ENCODE measurements around the gene MGMT. TPM values are rescaled to one million over a fixed set of nuclear protein-coding genes. Genes with fewer than 3 reads are reported as not detected.

MGMT gene
- total RNA-seq, 1 donor from 2014 or later, result 51.4 TPM

GRCh38 chr10:129761197-129761972 is 294.3 kb downstream of the MGMT start:
- H3K4me3 ChIP-seq (ENCODE audit: low read depth, low read length), result no peak overlapping the region
- no peak for DNase-seq (ENCODE audit: low read depth)
- TF ChIP-seq, protein P1, sequence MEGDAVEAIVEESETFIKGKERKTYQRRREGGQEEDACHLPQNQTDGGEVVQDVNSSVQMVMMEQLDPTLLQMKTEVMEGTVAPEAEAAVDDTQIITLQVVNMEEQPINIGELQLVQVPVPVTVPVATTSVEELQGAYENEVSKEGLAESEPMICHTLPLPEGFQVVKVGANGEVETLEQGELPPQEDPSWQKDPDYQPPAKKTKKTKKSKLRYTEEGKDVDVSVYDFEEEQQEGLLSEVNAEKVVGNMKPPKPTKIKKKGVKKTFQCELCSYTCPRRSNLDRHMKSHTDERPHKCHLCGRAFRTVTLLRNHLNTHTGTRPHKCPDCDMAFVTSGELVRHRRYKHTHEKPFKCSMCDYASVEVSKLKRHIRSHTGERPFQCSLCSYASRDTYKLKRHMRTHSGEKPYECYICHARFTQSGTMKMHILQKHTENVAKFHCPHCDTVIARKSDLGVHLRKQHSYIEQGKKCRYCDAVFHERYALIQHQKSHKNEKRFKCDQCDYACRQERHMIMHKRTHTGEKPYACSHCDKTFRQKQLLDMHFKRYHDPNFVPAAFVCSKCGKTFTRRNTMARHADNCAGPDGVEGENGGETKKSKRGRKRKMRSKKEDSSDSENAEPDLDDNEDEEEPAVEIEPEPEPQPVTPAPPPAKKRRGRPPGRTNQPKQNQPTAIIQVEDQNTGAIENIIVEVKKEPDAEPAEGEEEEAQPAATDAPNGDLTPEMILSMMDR (conservative IDR thresholded peaks at IDR 0.05; ENCODE audit: low read depth, low read length), result no peak

GRCh38 chr10:129761981-129762956 is 295.2 kb downstream of the MGMT start:
- H3K4me3 ChIP-seq (ENCODE audit: low read depth, low read length), result no peak overlapping the region
- TF ChIP-seq, protein P1 (conservative IDR thresholded peaks at IDR 0.05; ENCODE audit: low read depth, low read length), result no peak
- DNase-seq (ENCODE audit: low read depth), result no peak

GRCh38 chr10:129764011-129764900 is 297.2 kb downstream of the MGMT start:
- H3K4me3 ChIP-seq (ENCODE audit: low read depth, low read length), result no peak overlapping the region
- TF ChIP-seq, protein P1 (conservative IDR thresholded peaks at IDR 0.05; ENCODE audit: low read depth, low read length), result no peak
- no peak for DNase-seq (ENCODE audit: low read depth)

DNA sequence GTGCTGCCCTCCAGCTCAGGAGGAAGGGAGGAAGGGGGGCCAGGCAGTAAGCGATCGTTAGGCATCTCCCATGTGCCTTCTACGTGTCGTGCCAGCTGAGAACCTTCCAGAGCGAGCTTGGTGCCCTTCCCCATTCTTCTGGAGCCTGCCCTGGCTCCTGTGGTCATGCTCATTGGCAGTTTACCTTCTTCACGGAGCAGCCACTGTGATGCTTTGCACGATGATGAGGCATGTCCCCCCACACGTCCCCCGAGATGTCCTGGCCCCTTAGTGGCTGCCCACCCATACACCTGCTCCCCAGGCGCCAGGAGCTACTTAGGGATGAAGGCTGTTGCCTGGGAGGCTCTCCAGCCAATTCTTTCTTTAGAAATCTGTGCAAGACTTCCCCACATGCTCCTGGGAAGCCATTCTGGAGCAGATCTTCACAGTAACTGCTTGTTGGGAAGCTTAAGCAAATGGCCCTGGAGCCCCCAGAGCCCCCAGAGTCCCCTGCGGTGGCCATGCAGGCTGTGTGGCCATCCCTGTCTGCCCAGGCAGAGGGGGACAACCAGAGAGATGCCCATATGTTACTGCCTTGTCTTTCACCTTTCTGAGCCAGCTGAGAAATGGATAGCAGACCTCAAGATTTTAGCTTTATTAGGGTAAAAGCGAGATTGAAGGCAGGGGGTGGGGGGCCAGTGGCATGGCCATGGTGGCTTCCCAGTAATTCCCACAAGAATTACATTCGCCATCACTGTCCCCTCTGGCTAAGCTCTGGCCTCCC is 298.0 kb downstream of the MGMT start:
- TF ChIP-seq, protein P1 (conservative IDR thresholded peaks at IDR 0.05; ENCODE audit: low read depth, low read length), result no peak
- no peak overlapping the region for H3K4me3 ChIP-seq (ENCODE audit: low read depth, low read length)
- no peak for DNase-seq (ENCODE audit: low read depth)

DNA sequence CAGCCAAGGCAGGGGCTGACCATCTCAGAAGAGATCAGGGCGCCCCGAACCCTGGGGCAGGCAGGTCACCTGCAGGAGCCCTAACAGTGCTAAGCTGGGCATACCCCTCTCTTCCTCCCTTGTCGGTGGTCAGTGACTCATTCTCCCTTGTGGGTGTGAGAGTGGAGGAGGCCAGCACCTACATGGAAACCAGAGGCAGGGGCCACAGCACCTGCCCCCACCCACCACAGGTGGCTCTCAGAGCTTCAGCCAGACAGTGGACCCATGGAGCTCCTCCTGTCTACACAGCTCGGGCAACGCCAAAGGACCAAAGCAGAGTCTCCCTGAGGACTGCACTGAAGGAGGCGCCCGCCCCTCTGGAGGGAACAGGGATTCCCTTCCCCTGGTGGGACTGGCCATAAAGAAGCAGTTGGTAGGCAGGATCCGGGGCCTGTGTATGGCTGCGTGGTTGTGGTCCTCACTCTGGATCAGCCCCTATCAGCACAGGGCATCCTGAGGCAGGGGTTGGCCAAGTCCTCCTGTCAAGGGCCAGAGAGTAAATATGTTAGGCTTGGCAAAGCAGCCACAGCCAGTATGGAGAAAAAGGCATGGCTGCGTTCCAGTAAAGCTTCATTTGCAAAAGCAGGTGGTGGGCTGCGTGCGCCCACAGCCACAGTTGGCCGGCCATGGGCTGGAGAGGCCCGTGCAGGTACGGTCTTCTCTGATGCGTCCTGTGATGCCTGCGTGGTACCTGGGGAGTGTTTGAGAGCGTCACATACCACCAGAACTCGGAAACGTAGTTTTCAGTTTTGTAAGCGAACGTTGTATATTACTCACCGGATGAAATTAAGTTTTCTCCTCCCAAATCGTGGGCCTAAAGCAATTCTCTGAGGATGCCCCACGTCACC is 298.9 kb downstream of the MGMT start:
- TF ChIP-seq, protein P1 (conservative IDR thresholded peaks at IDR 0.05; ENCODE audit: low read depth, low read length), result no peak
- H3K4me3 ChIP-seq (ENCODE audit: low read depth, low read length), result no peak overlapping the region
- no peak for DNase-seq (ENCODE audit: low read depth)

All from epithelial cell of proximal tubule (primary cell).